Natural killer cell treated with Interleukin-12 subunit alpha and Interleukin-12 subunit beta and Interleukin-15 and Interleukin-18, amount 100 ng/mL, for 72 hours (primary cell): ENCODE measurements around the gene ZDHHC3. TPM values are rescaled to one million over a fixed set of nuclear protein-coding genes. Genes with fewer than 3 reads are reported as not detected.

Source experiments
- ATAC-seq, 2 donors: fragments of 150-1000 bp; cut with Tn5 transposase in 1 of 2; sonication (Bioruptor Pico), chemical (Tn5 transposase) in 1 of 2; 2 replicates each; pipeline ENCODE4 v1.10.0; 2021
- DNase-seq: peaks from one replicate; pipeline ENCODE4 v3.0.0; 2022; ENCODE audit warnings: low spot score
- H3K27ac Mint-ChIP-seq, 2 donors: 1 replicate in 1 of 2; 2 replicates in 1 of 2; pipeline ENCODE4 v1.8.0; 2022; ENCODE audit warnings: mixed read lengths in 2 of 2, mild to moderate bottlenecking in 1 of 2, moderate library complexity in 1 of 2
- H3K27me3 Mint-ChIP-seq, 2 donors: 1 replicate in 1 of 2; 2 replicates in 1 of 2; pipeline ENCODE4 v1.8.0; 2022; ENCODE audit warnings: mixed read lengths in 2 of 2
- H3K36me3 Mint-ChIP-seq: one replicate; pipeline ENCODE4 v1.8.0; 2022; ENCODE audit warnings: mixed read lengths
- H3K4me1 Mint-ChIP-seq, 2 donors: 1 replicate in 1 of 2; 2 replicates in 1 of 2; pipeline ENCODE4 v1.8.0; 2022; ENCODE audit warnings: low read depth in 2 of 2, mixed read lengths in 2 of 2, mild to moderate bottlenecking in 1 of 2
- H3K4me3 Mint-ChIP-seq: one replicate; pipeline ENCODE4 v1.8.0; 2022; ENCODE audit warnings: mixed read lengths
- H3K9me3 Mint-ChIP-seq: 2 replicates; pipeline ENCODE4 v1.8.0; 2022; ENCODE audit warnings: mixed read lengths
- total RNA-seq, 2 donors: library from RNA; stranded (reverse); gene quantifications; one replicate each; pipeline ENCODE4 v1.2.3, GENCODE V29; 2022

Gene ZDHHC3
- total RNA-seq, 2 donors from 2014 or later, result 63.8 to 122 TPM

GRCh38 chr3:44924457-44925084, 51.4 kb downstream of the ZDHHC3 start:
- Mint-ChIP-seq H3K36me3 (peaks cover 8% of the 10 kb centered on the region), H3K4me3 (no peak overlapping the region), H3K9me3 (no peaks in the 10 kb centered on the region), H3K27ac (no peak overlapping the region), H3K4me1 (peaks cover 0 to 3% of the 10 kb centered on the region in 2 donors), H3K27me3 (no peaks in the 10 kb centered on the region)
- DNase-seq (no peak), ATAC-seq (no peak)

DNA sequence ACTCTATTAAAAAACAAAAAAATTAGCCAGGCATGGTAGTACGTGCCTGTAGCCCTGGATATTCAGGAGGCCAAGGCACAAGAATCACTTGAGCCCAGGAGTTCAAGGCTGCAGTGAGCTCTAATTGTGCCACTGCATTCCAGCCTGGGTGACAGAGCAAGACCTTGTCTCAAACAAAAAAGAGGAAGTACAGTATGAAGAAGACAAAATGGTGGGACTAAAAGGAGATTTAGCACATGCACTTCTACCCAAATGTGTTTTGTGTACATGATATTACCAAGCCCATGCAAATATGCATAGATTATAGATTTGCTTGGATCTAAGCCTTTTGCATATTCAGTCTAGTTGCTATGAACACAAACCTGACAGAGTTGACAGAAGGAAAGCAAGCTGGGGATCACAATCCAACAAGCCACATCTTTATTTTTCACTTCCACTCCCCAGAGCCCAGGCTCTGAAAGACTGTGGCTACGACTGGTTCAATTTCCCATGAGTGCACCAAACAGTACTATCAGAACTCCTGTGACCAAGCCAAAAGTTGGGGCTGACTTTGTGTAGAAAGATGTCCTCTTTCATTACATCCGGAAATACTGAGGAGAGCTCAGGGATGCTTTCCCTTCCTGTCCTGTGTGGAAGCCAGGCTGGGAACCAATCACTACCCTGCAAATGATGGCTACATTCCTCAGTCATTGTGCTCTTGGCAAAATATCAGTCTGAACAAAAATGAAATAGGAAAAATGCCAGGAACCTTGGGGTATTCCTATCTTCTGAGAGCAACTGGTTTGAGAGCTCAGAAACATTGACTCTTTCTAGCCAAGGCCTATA, 52.1 kb downstream of the ZDHHC3 start:
- ATAC-seq (no peak), DNase-seq (no peak)
- no peak overlapping the region for H3K4me3 Mint-ChIP-seq
- H3K4me1 Mint-ChIP-seq, result peaks cover 0 to 3% of the 10 kb centered on the region in 2 donors
- H3K27ac Mint-ChIP-seq, result no peak overlapping the region
- H3K27me3 Mint-ChIP-seq, result no peaks in the 10 kb centered on the region
- H3K9me3 Mint-ChIP-seq, result no peaks in the 10 kb centered on the region
- H3K36me3 Mint-ChIP-seq, result peaks cover 8% of the 10 kb centered on the region

DNA sequence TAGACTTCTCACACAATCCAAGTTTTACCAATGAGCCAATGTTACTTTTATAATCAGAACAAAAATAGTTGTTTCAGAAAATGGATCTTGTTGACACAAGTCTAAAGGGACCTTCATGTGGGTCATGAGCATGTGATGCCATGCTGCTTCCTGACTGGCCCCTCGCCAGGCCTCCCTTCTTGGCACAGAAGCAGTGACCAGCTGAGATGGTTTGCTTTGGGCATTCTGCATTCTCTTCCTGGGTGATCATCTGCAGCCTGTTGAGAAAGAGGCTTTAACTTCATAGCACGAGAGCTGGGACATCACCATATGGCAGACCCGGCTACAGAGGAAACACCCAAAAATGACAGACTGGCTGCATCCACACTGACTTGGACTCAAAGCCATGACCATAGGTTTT, 55.9 kb downstream of the ZDHHC3 start:
- DNase-seq (no peak), ATAC-seq (no peak)
- no peak overlapping the region for H3K27ac Mint-ChIP-seq
- H3K4me3 Mint-ChIP-seq, result no peak overlapping the region
- H3K27me3 Mint-ChIP-seq, result no peaks in the 10 kb centered on the region
- H3K9me3 Mint-ChIP-seq, result no peaks in the 10 kb centered on the region
- no peaks in the 10 kb centered on the region for H3K4me1 Mint-ChIP-seq
- H3K36me3 Mint-ChIP-seq, result no peaks in the 10 kb centered on the region

- H3K27me3 Mint-ChIP-seq, result no peaks in the 10 kb centered on the region
- no peak for ATAC-seq
- DNase-seq, result no peak
- H3K4me3 Mint-ChIP-seq, result no peak overlapping the region
- no peaks in the 10 kb centered on the region for H3K36me3 Mint-ChIP-seq
- peaks cover 0 to 2% of the 10 kb centered on the region in 2 donors for H3K4me1 Mint-ChIP-seq
- no peak overlapping the region for H3K27ac Mint-ChIP-seq
- no peaks in the 10 kb centered on the region for H3K9me3 Mint-ChIP-seq
These were observed 57.4 kb downstream of the ZDHHC3 start for GRCh38 chr3:44918581-44918980.

GRCh38 chr3:44918087-44918486, 57.9 kb downstream of the ZDHHC3 start:
- ATAC-seq (no peak), DNase-seq (no peak)
- Mint-ChIP-seq H3K36me3 (no peaks in the 10 kb centered on the region), H3K4me3 (no peak overlapping the region), H3K27me3 (no peaks in the 10 kb centered on the region), H3K9me3 (no peaks in the 10 kb centered on the region), H3K4me1 (peaks cover 0 to 2% of the 10 kb centered on the region in 2 donors), H3K27ac (no peak overlapping the region)

DNA sequence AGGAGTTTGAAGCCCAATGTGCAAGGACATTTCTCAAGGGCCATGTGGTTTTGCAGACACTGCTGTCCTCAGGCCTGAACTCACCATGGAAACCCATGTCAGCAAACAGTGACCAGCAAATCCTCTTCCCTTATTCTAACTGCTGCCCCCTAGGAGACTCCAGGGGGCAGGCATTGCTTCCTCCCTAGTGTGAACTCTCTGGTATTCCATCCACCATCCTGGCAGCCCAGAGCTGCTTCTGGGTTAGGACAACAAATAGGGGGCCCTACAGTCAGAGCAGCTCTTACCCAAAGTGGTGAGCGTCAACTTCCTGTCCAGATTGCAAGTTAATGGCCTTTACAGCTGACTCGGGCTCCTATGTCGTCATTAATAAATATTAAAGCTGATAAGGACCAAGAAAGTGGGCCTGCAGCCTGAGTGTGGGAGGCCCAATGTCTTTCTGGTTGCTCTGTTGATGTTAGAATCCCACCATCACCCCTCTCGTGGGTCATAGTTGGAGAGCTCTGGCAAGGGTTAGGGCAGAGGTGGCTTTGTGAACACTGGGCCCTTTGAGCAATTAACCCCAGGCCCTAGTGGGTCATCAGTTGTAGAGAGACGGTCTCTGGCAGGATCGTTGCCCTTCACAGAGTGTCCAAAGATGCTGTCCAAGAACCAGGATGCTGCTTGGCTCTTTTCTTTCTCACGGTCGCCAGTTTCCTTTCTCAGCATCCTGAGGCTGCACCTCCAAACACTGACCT, 60.1 kb downstream of the ZDHHC3 start:
- Mint-ChIP-seq H3K9me3 (no peaks in the 10 kb centered on the region), H3K36me3 (no peaks in the 10 kb centered on the region), H3K27me3 (no peaks in the 10 kb centered on the region), H3K4me1 (peaks cover 0 to 2% of the 10 kb centered on the region in 2 donors), H3K27ac (no peak overlapping the region), H3K4me3 (no peak overlapping the region)
- DNase-seq, result no peak
- peak in 1 of 2 donors; percentile 3 for ATAC-seq

GRCh38 chr3:44914936-44915335, 61.0 kb downstream of the ZDHHC3 start:
- H3K27me3 Mint-ChIP-seq, result peaks cover 0 to 2% of the 10 kb centered on the region in 2 donors
- no peak for ATAC-seq
- H3K9me3 Mint-ChIP-seq, result no peaks in the 10 kb centered on the region
- no peak overlapping the region for H3K4me3 Mint-ChIP-seq
- no peak overlapping the region for H3K27ac Mint-ChIP-seq
- DNase-seq, result no peak
- peaks cover 0 to 2% of the 10 kb centered on the region in 2 donors for H3K4me1 Mint-ChIP-seq
- H3K36me3 Mint-ChIP-seq, result no peaks in the 10 kb centered on the region

GRCh38 chr3:44913868-44914468, 62.0 kb downstream of the ZDHHC3 start:
- ATAC-seq, result peak; percentile 58 to 79
- Mint-ChIP-seq H3K27ac (no peak overlapping the region), H3K36me3 (no peaks in the 10 kb centered on the region), H3K4me3 (no peak overlapping the region), H3K9me3 (no peaks in the 10 kb centered on the region), H3K4me1 (peaks cover 0 to 2% of the 10 kb centered on the region in 2 donors), H3K27me3 (peaks cover 0 to 11% of the 10 kb centered on the region in 2 donors)
- no peak for DNase-seq

DNA sequence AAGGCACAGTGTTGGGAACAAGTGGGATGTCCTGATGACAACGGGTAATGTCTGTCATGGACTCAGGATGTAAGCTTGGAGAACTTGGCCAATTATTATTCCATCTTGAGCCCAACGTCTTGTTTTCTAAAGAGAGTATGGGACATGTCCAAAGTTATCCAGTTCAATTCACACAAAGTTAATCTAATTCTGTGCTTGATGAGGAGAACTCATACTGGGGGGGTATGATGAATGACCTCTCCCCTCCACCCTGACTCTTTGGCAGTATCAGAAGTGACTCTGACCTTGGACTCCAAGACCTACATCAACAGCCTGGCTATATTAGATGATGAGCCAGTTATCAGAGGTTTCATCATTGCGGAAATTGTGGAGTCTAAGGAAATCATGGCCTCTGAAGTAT, 65.3 kb downstream of the ZDHHC3 start:
- Mint-ChIP-seq H3K27ac (no peak overlapping the region), H3K9me3 (no peaks in the 10 kb centered on the region), H3K4me3 (no peak overlapping the region), H3K36me3 (no peaks in the 10 kb centered on the region), H3K4me1 (peaks cover 0 to 2% of the 10 kb centered on the region in 2 donors), H3K27me3 (peaks cover 10 to 28% of the 10 kb centered on the region in 2 donors)
- ATAC-seq, result no peak
- DNase-seq, result no peak

- H3K27me3 Mint-ChIP-seq, result peaks cover 10 to 28% of the 10 kb centered on the region in 2 donors
- no peak for ATAC-seq
- no peaks in the 10 kb centered on the region for H3K4me1 Mint-ChIP-seq
These were observed 66.9 kb downstream of the ZDHHC3 start for GRCh38 chr3:44909063-44909462.

GRCh38 chr3:44907612-44908011, 68.4 kb downstream of the ZDHHC3 start:
- Mint-ChIP-seq H3K36me3 (no peaks in the 10 kb centered on the region), H3K27me3 (peaks cover 10 to 36% of the 10 kb centered on the region in 2 donors), H3K9me3 (no peaks in the 10 kb centered on the region), H3K4me1 (no peaks in the 10 kb centered on the region), H3K4me3 (no peak overlapping the region), H3K27ac (no peak overlapping the region)
- DNase-seq (no peak), ATAC-seq (no peak)

More at GRCh38 chr3:44909063-44909462, 66.9 kb downstream of the ZDHHC3 start:
- DNase-seq, result no peak
- H3K27ac Mint-ChIP-seq, result no peak overlapping the region
- H3K9me3 Mint-ChIP-seq, result no peaks in the 10 kb centered on the region
- H3K4me3 Mint-ChIP-seq, result no peak overlapping the region
- H3K36me3 Mint-ChIP-seq, result no peaks in the 10 kb centered on the region

- no peak overlapping the region for H3K4me3 Mint-ChIP-seq
- H3K9me3 Mint-ChIP-seq, result no peaks in the 10 kb centered on the region
- H3K36me3 Mint-ChIP-seq, result no peaks in the 10 kb centered on the region
- H3K27ac Mint-ChIP-seq, result no peak overlapping the region
- H3K27me3 Mint-ChIP-seq, result peaks cover 10 to 38% of the 10 kb centered on the region in 2 donors
- DNase-seq (no peak), ATAC-seq (peak in 1 of 2 donors; percentile 58)
- H3K4me1 Mint-ChIP-seq, result no peaks in the 10 kb centered on the region
These were observed 69.0 kb downstream of the ZDHHC3 start for GRCh38 chr3:44906997-44907396.

- Mint-ChIP-seq H3K4me1 (peaks cover 0 to under 1% of the 10 kb centered on the region in 2 donors), H3K9me3 (no peaks in the 10 kb centered on the region), H3K27me3 (peaks cover 12 to 39% of the 10 kb centered on the region in 2 donors), H3K4me3 (no peak overlapping the region), H3K27ac (no peak overlapping the region), H3K36me3 (no peaks in the 10 kb centered on the region)
- no peak for DNase-seq
- ATAC-seq, result no peak
These were observed 70.4 kb downstream of the ZDHHC3 start for GRCh38 chr3:44905446-44906157.
